HepG2 (cell line): ENCODE data around the gene BMP6. TPM values are rescaled to one million over a fixed set of nuclear protein-coding genes. Genes with fewer than 3 reads are reported as not detected.

Source experiments
- ATAC-seq: fragments of 200-7000 bp; cut with Tn5 transposase; 3 replicates; pipeline ENCODE4 v1.9.1; 2020; ENCODE audit warnings: mild to moderate bottlenecking, moderate library complexity
- BruUV-seq: library from RNA; stranded (reverse); fragments of 400-500 nt; replicated peaks from 2 replicates; lab custom pipeline; 2021; lab: Mats Ljungman, UMichigan
- CTCF ChIA-PET: fragments of 300-600 bp; formaldehyde crosslinking; extraction: SDS; loops from one replicate; lab custom pipeline; 2021; ENCODE audit warnings: low total read pairs, inconsistent platforms, low intra/inter-chr PET ratio; lab: Yijun Ruan, JAX
- POLR2A ChIA-PET: fragments of 350-600 bp; sonication (Branson Sonifier 250); formaldehyde crosslinking; loops from one replicate; lab custom pipeline; 2020; ENCODE audit warnings: antibody characterized with exemption, inconsistent platforms; lab: Yijun Ruan, JAX
- DNase-seq: peaks from one replicate; pipeline ENCODE4 v3.0.0-alpha.2; 2015; ENCODE audit warnings: low spot score
- FAIRE-seq: peaks from 3 replicates; lab custom pipeline; 2011; peaks lifted over from hg19 to GRCh38; lab: Jason Lieb, UNC
- H2AFZ ChIP-seq: one replicate; pipeline ENCODE4 v1.6.1; 2011; ENCODE audit warnings: low read length, inconsistent platforms
- H3K27ac ChIP-seq: fragments of 300-600 bp; 3 replicates; pipeline ENCODE4 v1.8.0; 2011; ENCODE audit warnings: mixed run types, mild to moderate bottlenecking, mixed read lengths, low read length, inconsistent platforms; ENCODE audit not compliant: insufficient read depth; ENCODE audit errors: extremely low read length
- H3K27me3 ChIP-seq, 2 experiments: fragments of 200-600 bp in 1 of 2; 2 replicates in 1 of 2; 3 replicates in 1 of 2; pipeline versions ENCODE4 v1.6.0 to v1.8.0; 2011; ENCODE audit warnings: low read length in 2 of 2, mild to moderate bottlenecking in 2 of 2, moderate library complexity in 2 of 2, inconsistent platforms in 1 of 2; ENCODE audit not compliant: insufficient read depth in 2 of 2, control insufficient read depth in 1 of 2
- H3K36me3 ChIP-seq, 2 experiments: fragments of 200-600 bp in 1 of 2; replicated peaks in 1 of 2; 2 replicates in 1 of 2; 3 replicates in 1 of 2; pipeline versions ENCODE4 v1.5.1 to v1.8.0; 2011; ENCODE audit warnings: low read length in 2 of 2, inconsistent platforms in 1 of 2; ENCODE audit not compliant: insufficient read depth in 2 of 2, control insufficient read depth in 1 of 2
- H3K4me1 ChIP-seq: 2 replicates; pipeline ENCODE4 v1.5.1; 2012; ENCODE audit warnings: low read length, inconsistent platforms; ENCODE audit not compliant: insufficient read depth
- H3K4me2 ChIP-seq: 2 replicates; pipeline ENCODE4 v1.6.0; 2011; ENCODE audit warnings: low read depth, low read length, inconsistent platforms
- H3K4me3 ChIP-seq, 3 experiments: fragments of 200-600 bp in 1 of 3; sonication (generic), shearing (Covaris generic) in 1 of 3; replicated peaks in 1 of 3; 2 replicates each; pipeline ENCODE4 v1.5.1; 2011 to 2016; ENCODE audit warnings: low read length in 3 of 3, inconsistent platforms in 2 of 3, low read depth in 2 of 3, mild to moderate bottlenecking in 2 of 3, control low read depth in 1 of 3, mixed read lengths in 1 of 3; ENCODE audit not compliant: insufficient read depth in 1 of 3
- H3K79me2 ChIP-seq: one replicate; pipeline ENCODE4 v1.6.1; 2011; ENCODE audit warnings: low read length, inconsistent platforms; ENCODE audit not compliant: insufficient read depth
- H3K9ac ChIP-seq: 2 replicates; pipeline ENCODE4 v1.6.0; 2011; ENCODE audit warnings: mild to moderate bottlenecking, low read depth, low read length, inconsistent platforms; ENCODE audit not compliant: insufficient read depth
- H3K9me3 ChIP-seq: 2 replicates; pipeline ENCODE4 v1.5.1; 2012; ENCODE audit warnings: mild to moderate bottlenecking, low read length
- H4K20me1 ChIP-seq: 2 replicates; pipeline ENCODE4 v1.6.0; 2011; ENCODE audit warnings: inconsistent platforms, mild to moderate bottlenecking, low read length, moderate library complexity; ENCODE audit not compliant: insufficient read depth
- BRF2 ChIP-seq: sonication (generic); formaldehyde crosslinking; IDR thresholded peaks from 2 replicates; pipeline ENCODE4 v1.8.1; 2022; ENCODE audit warnings: mild to moderate bottlenecking, missing genetic modification reagents
- FUBP1 ChIP-seq: sonication (generic); formaldehyde crosslinking; IDR thresholded peaks from 2 replicates; pipeline ENCODE4 v1.5.1; 2020; ENCODE audit warnings: missing genetic modification reagents, mild to moderate bottlenecking, borderline replicate concordance
- RFX3 ChIP-seq: IDR thresholded peaks from 2 replicates; pipeline ENCODE4 v1.6.1; 2016; ENCODE audit warnings: missing biosample characterization, missing genetic modification reagents
- SOX5 ChIP-seq: IDR thresholded peaks from 2 replicates; pipeline ENCODE4 v1.6.1; 2016; ENCODE audit warnings: borderline replicate concordance
- WIZ ChIP-seq: sonication (generic); formaldehyde crosslinking; IDR thresholded peaks from 2 replicates; pipeline ENCODE4 v1.5.1; 2020; ENCODE audit warnings: mild to moderate bottlenecking, missing genetic modification reagents
- ZMYM2 ChIP-seq: sonication (generic); formaldehyde crosslinking; IDR thresholded peaks from 2 replicates; pipeline ENCODE4 v1.8.0; 2022; ENCODE audit warnings: mild to moderate bottlenecking, missing genetic modification reagents
- ZNF484 ChIP-seq: sonication (generic); formaldehyde crosslinking; IDR thresholded peaks from 2 replicates; pipeline ENCODE4 v1.5.1; 2020; ENCODE audit warnings: mild to moderate bottlenecking, low read depth, missing genetic modification reagents, borderline replicate concordance
- WGBS: methylation state at CpG from one replicate; pipeline ENCODE4 v1.1.6; 2017; ENCODE audit warnings: low lambda C conversion rate; 5-methylcytosine and 5-hydroxymethylcytosine counted together
- in situ Hi-C: cut with HindIII; loops from 2 replicates; pipeline ENCODE4 v1.10.0; 2017; ENCODE audit warnings: low pct_unique_long_range_greater_than_20kb; ENCODE audit not compliant: extremely low pct_ligation_motif_present
- intact Hi-C: fragments of 100-400 bp; cut with micrococcal nuclease; formaldehyde crosslinking; loops from one replicate; pipeline ENCODE4 v1.10.0; 2022; ENCODE audit not compliant: unreplicated experiment
- polyA plus RNA-seq, 8 experiments: library from polyadenylated mRNA; depleted of rRNA in 3 of 8; stranded (reverse) in 7 of 8; unstranded in 1 of 8; fragments of >200 nt; fragmentation: Illumina TruSeq in 4 of 8; extraction: Trizol in 4 of 8; gene quantifications; 2 replicates each; pipeline versions ENCODE4 v1.2.1 to v1.2.3, GENCODE V29; 2011 to 2016; ENCODE audit warnings: low read depth in 4 of 8, missing spikeins in 1 of 8, mixed read lengths in 1 of 8; ENCODE audit not compliant: insufficient read depth in 1 of 8
- total RNA-seq, 5 experiments: library from RNA; depleted of rRNA; stranded (reverse); fragments of >200 nt; fragmentation: Illumina TruSeq; extraction: Trizol; gene quantifications; 2 replicates each; pipeline ENCODE4 v1.2.3, GENCODE V29; 2016; ENCODE audit warnings: low read depth in 1 of 5

The BMP6 gene
- total and polyA plus RNA-seq, 2 of the 13 experiments (the other 11 are each of a cell fraction or from before 2014, with no cell fraction given), result 0.09 to 0.18 TPM

- no peak for TF ChIP-seq SOX5
- TF ChIP-seq ZMYM2 (CRISPR knock-in tag), result no peak
- TF ChIP-seq BRF2, result no peak
- TF ChIP-seq FUBP1 (CRISPR knock-in tag), result no peak
- no peak for TF ChIP-seq ZNF484
- no peak for TF ChIP-seq RFX3 (CRISPR knock-in tag)
- TF ChIP-seq WIZ (CRISPR knock-in tag), result no peak
- FAIRE-seq (no peak), ATAC-seq (no peak), DNase-seq (no peak)
- H3K9me3 ChIP-seq, result no peaks in the 10 kb centered on the region
- no peak overlapping the region for H3K9ac ChIP-seq
- no peak overlapping the region for H3K4me2 ChIP-seq
- 4% methylated on average over 1 of the region's 1 CpG for WGBS
- H3K27ac ChIP-seq, result no peak overlapping the region
- peaks cover 1 to 24% of the 10 kb centered on the region in 2 experiments; a peak in 4 of 5 replicates for H3K27me3 ChIP-seq
- no peaks in the 10 kb centered on the region for H3K79me2 ChIP-seq
- in situ Hi-C loops (no loop called here), intact Hi-C loops (no loop called here)
- CTCF ChIA-PET, result no interaction called here
- POLR2A ChIA-PET, result no interaction called here
- no peak overlapping the region for H2AFZ ChIP-seq
- no peak overlapping the region for H3K4me3 ChIP-seq
- H4K20me1 ChIP-seq, result no peaks in the 10 kb centered on the region
- no TSS peak for BruUV-seq
- no peaks in the 10 kb centered on the region for H3K36me3 ChIP-seq
- H3K4me1 ChIP-seq, result no peaks in the 10 kb centered on the region
These were observed 41.8 kb upstream of the BMP6 start for GRCh38 chr6:7684076-7684475.
